Adrenal gland (tissue), 12 donors: ENCODE data around the gene ERVFRD-1. TPM values are rescaled to one million over a fixed set of nuclear protein-coding genes. Genes with fewer than 3 reads are reported as not detected.
"Not testable (repeated sequence)": the region's sequence is repeated elsewhere in the genome, so short reads cannot be mapped to it uniquely, and the experiment has no call there.

Experiments used
- DNase-seq, 7 donors: peaks; one replicate each; pipeline ENCODE4 v3.0.0-alpha.2; 2019 to 2020
- H3K27ac ChIP-seq, 5 donors: fragments of 200-600 bp; sonication (generic) in 4 of 5; 1 replicate in 3 of 5; 2 replicates in 2 of 5; pipeline versions ENCODE4 v1.5.1 to v1.8.0; 2016 to 2020; ENCODE audit warnings: mild to moderate bottlenecking in 1 of 5
- H3K27me3 ChIP-seq: fragments of 200-600 bp; 2 replicates; pipeline ENCODE4 v1.8.0; 2021
- H3K36me3 ChIP-seq, 2 donors: fragments of 200-600 bp; replicated peaks in 1 of 2; 1 replicate in 1 of 2; 2 replicates in 1 of 2; pipeline versions ENCODE4 v1.5.1 to v1.8.0; 2018 to 2022
- H3K4me1 ChIP-seq, 2 donors: fragments of 200-600 bp; replicated peaks in 1 of 2; 1 replicate in 1 of 2; 2 replicates in 1 of 2; pipeline versions ENCODE4 v1.5.1 to v1.8.0; 2018 to 2021
- H3K4me3 ChIP-seq, 4 donors: fragments of 200-600 bp; sonication (generic) in 3 of 4; one replicate each; pipeline ENCODE4 v1.5.1; 2016 to 2018
- H3K9me3 ChIP-seq, 3 donors: fragments of 200-600 bp; sonication (generic) in 1 of 3; replicated peaks in 1 of 3; 1 replicate in 2 of 3; 2 replicates in 1 of 3; pipeline versions ENCODE4 v1.5.1 to v1.8.0; 2016 to 2021
- CTCF ChIP-seq, 6 experiments: fragments of 450-650 bp in 4 of 6; fragments of 200-600 bp in 2 of 6; sonication (generic) in 1 of 6; IDR thresholded peaks; 1 replicate in 5 of 6; 2 replicates in 1 of 6; pipeline versions ENCODE4 v1.5.1 to v1.8.0; 2016 to 2021; ENCODE audit warnings: antibody characterized with exemption in 6 of 6, mild to moderate bottlenecking in 2 of 6, moderate library complexity in 1 of 6
- POLR2A ChIP-seq, 2 donors: fragments of 450-650 bp; IDR thresholded peaks; one replicate each; pipeline ENCODE4 v1.6.1; 2017; ENCODE audit warnings: antibody characterized with exemption in 2 of 2, mild to moderate bottlenecking in 2 of 2, moderate library complexity in 1 of 2
- WGBS, 4 donors: extraction: QIAGEN DNeasy Blood & Tissue Kit in 2 of 4; methylation state at CpG; one replicate each; pipeline versions ENCODE4 v1.1.5 to v1.1.7; 2013 to 2017; 5-methylcytosine and 5-hydroxymethylcytosine counted together
- intact Hi-C, 2 donors: fragments of 100-400 bp; cut with DNase I; formaldehyde crosslinking; loops; one replicate each; pipeline versions ENCODE4 v1.14.1 to v1.15.0; 2022 to 2023
- polyA plus RNA-seq, 3 donors: library from polyadenylated mRNA; stranded (reverse); fragments of 200-250 nt in 2 of 3; fragments of 350-450 nt in 1 of 3; fragmentation: Illumina TruSeq in 1 of 3; extraction: RNeasy Lipid Tissue Mini Kit (QIAGEN cat#74804) in 1 of 3; gene quantifications; one replicate each; pipeline ENCODE4 v1.2.3, GENCODE V29; 2013 to 2014
- total RNA-seq, 9 donors: library from RNA; depleted of rRNA in 4 of 9; stranded (reverse); fragments of >200 nt in 4 of 9; fragments of 120-200 nt in 1 of 9; fragmentation: NEBNext Ultra II Directional in 1 of 9; extraction: Animal tissue kit (Norgen Biotek cat#: 25700) in 1 of 9; gene quantifications; one replicate each; pipeline versions ENCODE4 v1.1.0 to v1.2.4, GENCODE V29; 2013 to 2023
- donor health status: healthy with polysubstance abuse.
- donor health status: Bipolar disorder and iron deficiency.
- donor health status: DM: yes; HTN: yes; CAD: no.
- donor health status: DM: no; HTN: no; CAD: no.
- donor health status: DM: no; HTN: no; CAD: no.
- donor health status: DM: yes; HTN: yes; CAD: no.

ERVFRD-1 gene
- total and polyA plus RNA-seq, 12 donors, result 0.07 to 1.7 (median 0.75) TPM; not detected in 1

DNA sequence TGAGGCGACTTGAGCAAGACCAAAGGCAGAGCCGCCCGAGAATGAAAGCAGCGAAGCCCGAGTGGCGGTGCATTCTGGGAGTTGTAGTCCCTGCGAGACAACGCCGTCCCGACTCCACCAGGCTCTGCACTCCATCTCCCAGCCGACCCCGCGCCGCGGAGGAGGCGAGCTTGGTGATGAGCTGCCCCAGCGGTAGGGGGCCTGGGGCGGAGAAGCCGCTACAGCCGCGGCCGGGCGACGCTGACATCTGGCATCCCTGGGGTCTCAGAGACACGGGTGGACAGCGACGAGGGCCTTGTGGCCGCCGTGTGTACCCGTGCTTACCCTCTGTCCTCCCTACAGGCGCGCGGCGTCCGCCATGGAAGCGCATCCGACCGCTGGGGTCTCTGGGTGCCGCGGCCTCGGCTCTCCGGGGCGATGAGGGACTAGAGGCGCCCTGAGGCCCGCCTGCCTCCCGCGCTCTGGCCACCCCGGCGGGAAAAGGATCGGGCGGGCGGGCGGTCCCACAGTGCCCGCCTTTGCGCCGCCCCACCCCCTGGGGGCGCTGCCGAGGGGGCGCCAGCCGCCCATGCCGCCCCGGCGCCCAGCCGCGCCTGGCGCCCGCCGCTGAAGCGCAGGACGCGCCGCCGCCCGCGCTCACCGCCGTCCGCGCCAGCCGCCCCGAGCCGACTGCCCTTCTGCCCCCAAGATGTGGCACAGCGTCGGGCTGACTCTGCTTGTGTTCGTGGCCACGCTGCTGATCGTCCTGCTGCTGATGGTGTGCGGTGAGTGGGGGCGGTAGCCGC, 17.7 kb downstream of the ERVFRD-1 start, which contains the start of gene SMIM13:
Gene SMIM13 (plus strand): TSS at position 209 of the 785 bp plus-strand sequence. CDS start 480 bp downstream, at position 689.
- Histone ChIP-seq H3K27me3 (no peaks in the 10 kb centered on the region), H3K4me1 (peaks cover 9 to 27% of the 10 kb centered on the region in 2 donors), H3K27ac (peak within 1 kb of the TSS; percentile 76 to 98 (median 94)), H3K9me3 (no peaks in the 10 kb centered on the region), H3K4me3 (peak within 1 kb of the TSS; percentile 52 to 98 (median 82)), H3K36me3 (no peaks in the 10 kb centered on the region)
- TF ChIP-seq CTCF (IDR thresholded peaks at IDR 0.05) (peak; percentile 12 to 66 (median 56)), POLR2A (IDR thresholded peaks at IDR 0.05) (peak; percentile 7 to 80)
- 0 to 1% (median 0%) methylated on average over 18 to 90 of the region's 90 CpGs for WGBS, 4 donors
- peak; percentile 96 to 99 (median 98) for DNase-seq
- intact Hi-C loops, result no loop called here

GRCh38 chr6:11093376-11093625, 18.2 kb downstream of the ERVFRD-1 start:
- Histone ChIP-seq H3K27me3 (no peaks in the 10 kb centered on the region), H3K36me3 (no peaks in the 10 kb centered on the region), H3K9me3 (no peaks in the 10 kb centered on the region), H3K4me1 (peaks cover 9 to 27% of the 10 kb centered on the region in 2 donors), H3K4me3 (peak overlapping the region; percentile 52 to 98 (median 82)), H3K27ac (peak overlapping the region; percentile 76 to 98 (median 94))
- TF ChIP-seq CTCF (IDR thresholded peaks at IDR 0.05), result no peak
- TF ChIP-seq POLR2A (IDR thresholded peaks at IDR 0.05), result peak; percentile 59 to 95
- 0% methylated on average over 6 to 17 of the region's 17 CpGs for WGBS, 4 donors
- intact Hi-C loops, result no loop called here
- DNase-seq, result no peak

DNA sequence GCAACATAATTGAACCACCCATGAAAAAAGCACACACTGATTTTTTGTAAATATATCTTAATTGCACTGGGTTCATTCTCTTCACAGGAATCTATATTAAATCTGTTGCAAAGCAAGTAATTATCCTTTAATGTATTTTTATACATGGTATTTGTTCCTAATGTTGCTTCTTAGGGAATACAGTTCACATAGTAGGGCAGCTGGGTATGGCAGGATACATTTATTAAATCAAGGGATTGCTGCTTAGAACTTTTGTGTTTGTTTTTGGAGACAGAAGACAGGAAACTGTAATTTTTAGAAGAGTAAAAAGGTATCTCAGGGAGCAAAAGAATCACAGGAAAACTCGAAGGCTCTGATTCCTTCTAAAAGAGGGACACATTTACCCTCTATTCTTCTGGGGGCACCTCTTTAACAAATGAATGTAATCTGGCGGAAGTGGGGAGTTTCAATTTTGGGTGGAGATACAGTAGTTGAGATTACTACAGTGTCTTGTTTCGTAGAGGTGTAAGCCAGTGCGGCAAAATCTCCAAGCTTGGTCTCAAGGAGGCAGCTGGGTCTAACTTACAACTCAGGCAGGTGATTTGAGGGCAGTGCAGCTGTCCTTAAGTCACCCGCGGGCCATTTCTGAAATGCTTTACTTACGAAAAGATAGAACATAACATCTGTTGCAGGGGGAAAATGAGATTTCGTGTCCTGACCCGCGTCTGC, 18.7 kb downstream of the ERVFRD-1 start:
- WGBS, 4 donors, result 1 to 3% (median 2%) methylated on average over 10 of the region's 10 CpGs
- H3K9me3 ChIP-seq, result no peaks in the 10 kb centered on the region
- TF ChIP-seq POLR2A (IDR thresholded peaks at IDR 0.05) (no peak), CTCF (IDR thresholded peaks at IDR 0.05) (no peak)
- no peaks in the 10 kb centered on the region for H3K36me3 ChIP-seq
- peak overlapping the region in 3 of 4 donors; percentile 52 to 98 (median 83) for H3K4me3 ChIP-seq
- peak in 2 of 7 donors; percentile 22 to 78 for DNase-seq
- H3K4me1 ChIP-seq, result peaks cover 9 to 27% of the 10 kb centered on the region in 2 donors
- H3K27me3 ChIP-seq, result no peaks in the 10 kb centered on the region
- intact Hi-C loops, result no loop called here
- H3K27ac ChIP-seq, result peak overlapping the region; percentile 76 to 98 (median 94)

GRCh38 chr6:11091141-11091540, 20.4 kb downstream of the ERVFRD-1 start:
- 87 to 93% (median 89%) methylated on average over 5 of the region's 5 CpGs for WGBS, 4 donors
- H3K4me3 ChIP-seq, DNase-seq, H3K27ac ChIP-seq, H3K27me3 ChIP-seq, H3K36me3 ChIP-seq, H3K9me3 ChIP-seq, intact Hi-C loops: not testable (repeated sequence)
- peaks cover 9 to 25% of the 10 kb centered on the region in 2 donors for H3K4me1 ChIP-seq
